Fibroblast of lung (primary cell): ENCODE data around the gene RIMS3.

Experiments used
- CTCF ChIP-seq, 2 donors: IDR thresholded peaks in 1 of 2; conservative IDR thresholded peaks in 1 of 2; 1 replicate in 1 of 2; 2 replicates in 1 of 2; pipeline ENCODE4 v1.5.1; 2011 to 2012; ENCODE audit warnings: low read length in 2 of 2, control low read depth in 1 of 2, inconsistent platforms in 1 of 2, low read depth in 1 of 2, mild to moderate bottlenecking in 1 of 2
- EZH2 ChIP-seq: IDR thresholded peaks from 2 replicates; pipeline ENCODE4 v1.5.1; 2012; ENCODE audit warnings: low read length, control low read depth, mild to moderate bottlenecking; ENCODE audit errors: missing control alignments

DNA sequence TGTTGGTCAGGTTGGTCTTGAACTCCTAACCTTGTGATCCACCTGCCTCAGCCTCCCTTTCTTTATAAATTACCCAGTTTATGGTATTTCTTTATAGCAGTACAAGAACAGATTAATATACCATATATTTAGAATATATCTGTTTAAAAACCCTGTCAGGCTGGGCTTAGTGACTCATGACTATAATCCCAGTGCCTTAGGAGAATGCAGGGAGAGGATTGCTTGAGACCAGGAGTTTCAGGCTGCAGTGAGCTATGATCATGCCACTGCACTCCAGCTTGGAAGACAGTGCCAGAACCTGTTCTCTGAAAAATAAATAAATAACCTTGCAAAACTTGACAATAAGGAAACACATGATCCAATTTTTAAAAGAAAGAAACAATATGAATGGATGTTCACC, 90.1 kb downstream of the RIMS3 start:
- no peak for TF ChIP-seq CTCF (conservative IDR thresholded peaks at IDR 0.05 in 1 of 2, IDR thresholded peaks at IDR 0.05 in 1 of 2; ENCODE audit: low read depth in 1 of 2, low read length in 2 of 2)
- no peak for TF ChIP-seq EZH2
